ENCODE data around the gene CCKAR.

- TF ChIP-seq CTCF (IDR thresholded peaks at IDR 0.05): no peak
- TF ChIP-seq POLR2A (IDR thresholded peaks at IDR 0.05): no peak
Observed at GRCh38 chr4:26434030-26434639, 56.1 kb downstream of the CCKAR start.

Data from ovary (tissue), 3 donors.